ENCODE results near the gene SNX24.
A peak's percentile ranks its signal among the peaks of the same experiment; 100 is the strongest.
"Not testable (repeated sequence)": the region's sequence is repeated elsewhere in the genome, so short reads cannot be mapped to it uniquely, and the experiment has no call there.

SNX24 gene

DNA sequence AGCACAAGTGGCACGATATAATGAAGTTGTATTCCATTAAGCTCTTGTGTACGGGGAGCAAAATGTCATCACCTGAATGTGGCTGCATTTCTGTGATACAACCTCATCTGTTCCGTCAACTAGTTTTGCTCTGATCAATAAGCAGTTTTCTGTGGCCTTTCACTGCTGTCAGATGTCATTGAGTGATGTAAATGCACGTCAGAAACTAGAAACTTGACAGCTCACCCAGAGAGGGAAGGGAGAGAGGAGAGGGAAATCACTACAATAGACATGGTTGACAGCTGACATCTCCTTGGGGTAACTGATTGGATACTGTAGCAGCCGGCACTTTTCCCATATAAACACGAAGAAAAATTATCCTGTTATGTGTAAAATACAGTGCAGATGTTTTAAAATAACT, 62.7 kb downstream of the SNX24 start:
- no peak overlapping the region for H3K4me3 ChIP-seq (replicated peaks; ENCODE audit: low read depth, low read length)
- H3K27me3 ChIP-seq (replicated peaks; ENCODE audit: control insufficient read depth, insufficient read depth, low read length), result no peaks in the 10 kb centered on the region
- no peak for DNase-seq (ENCODE audit: extremely low read depth, insufficient read length)
- H3K36me3 ChIP-seq (ENCODE audit: control insufficient read depth, insufficient read depth, low read length), result no peaks in the 10 kb centered on the region
- TF ChIP-seq, protein P1, sequence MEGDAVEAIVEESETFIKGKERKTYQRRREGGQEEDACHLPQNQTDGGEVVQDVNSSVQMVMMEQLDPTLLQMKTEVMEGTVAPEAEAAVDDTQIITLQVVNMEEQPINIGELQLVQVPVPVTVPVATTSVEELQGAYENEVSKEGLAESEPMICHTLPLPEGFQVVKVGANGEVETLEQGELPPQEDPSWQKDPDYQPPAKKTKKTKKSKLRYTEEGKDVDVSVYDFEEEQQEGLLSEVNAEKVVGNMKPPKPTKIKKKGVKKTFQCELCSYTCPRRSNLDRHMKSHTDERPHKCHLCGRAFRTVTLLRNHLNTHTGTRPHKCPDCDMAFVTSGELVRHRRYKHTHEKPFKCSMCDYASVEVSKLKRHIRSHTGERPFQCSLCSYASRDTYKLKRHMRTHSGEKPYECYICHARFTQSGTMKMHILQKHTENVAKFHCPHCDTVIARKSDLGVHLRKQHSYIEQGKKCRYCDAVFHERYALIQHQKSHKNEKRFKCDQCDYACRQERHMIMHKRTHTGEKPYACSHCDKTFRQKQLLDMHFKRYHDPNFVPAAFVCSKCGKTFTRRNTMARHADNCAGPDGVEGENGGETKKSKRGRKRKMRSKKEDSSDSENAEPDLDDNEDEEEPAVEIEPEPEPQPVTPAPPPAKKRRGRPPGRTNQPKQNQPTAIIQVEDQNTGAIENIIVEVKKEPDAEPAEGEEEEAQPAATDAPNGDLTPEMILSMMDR (IDR thresholded peaks at IDR 0.05; ENCODE audit: insufficient read depth, low read length, poor library complexity, severe bottlenecking), result no peak

DNA sequence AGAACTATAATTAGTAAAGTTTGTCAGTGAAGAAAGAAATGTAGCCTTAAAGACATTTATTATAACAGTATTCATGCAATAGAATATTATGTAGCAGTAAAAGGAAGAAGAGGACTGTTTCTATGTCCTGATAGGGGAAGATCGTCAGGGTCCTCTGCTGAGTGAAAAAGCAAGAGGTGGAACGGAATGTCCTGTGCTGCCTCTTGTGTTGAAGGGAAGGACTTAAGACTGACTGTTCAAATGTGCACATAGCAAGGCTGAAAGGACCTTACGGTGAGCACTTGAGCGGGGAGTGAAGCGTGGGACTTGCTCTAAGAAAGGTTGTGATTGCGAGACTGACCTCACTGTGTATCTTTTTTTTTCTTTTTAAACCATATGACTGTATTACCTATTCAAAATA, 63.2 kb downstream of the SNX24 start:
- H3K27me3 ChIP-seq (replicated peaks; ENCODE audit: control insufficient read depth, insufficient read depth, low read length), result no peaks in the 10 kb centered on the region
- DNase-seq (ENCODE audit: extremely low read depth, insufficient read length), result no peak
- H3K4me3 ChIP-seq (replicated peaks; ENCODE audit: low read depth, low read length), result no peak overlapping the region
- TF ChIP-seq, protein P1 (IDR thresholded peaks at IDR 0.05; ENCODE audit: insufficient read depth, low read length, poor library complexity, severe bottlenecking), result no peak
- H3K36me3 ChIP-seq (ENCODE audit: control insufficient read depth, insufficient read depth, low read length), result no peaks in the 10 kb centered on the region

- Histone ChIP-seq H3K36me3 (ENCODE audit: control insufficient read depth, insufficient read depth, low read length) (no peaks in the 10 kb centered on the region), H3K27me3 (replicated peaks; ENCODE audit: control insufficient read depth, insufficient read depth, low read length) (no peaks in the 10 kb centered on the region), H3K4me3 (replicated peaks; ENCODE audit: low read depth, low read length) (no peak overlapping the region)
- TF ChIP-seq, protein P1 (IDR thresholded peaks at IDR 0.05; ENCODE audit: insufficient read depth, low read length, poor library complexity, severe bottlenecking), result no peak
- no peak for DNase-seq (ENCODE audit: extremely low read depth, insufficient read length)
Measured at GRCh38 chr5:122909470-122910100, 64.2 kb downstream of the SNX24 start.

DNA sequence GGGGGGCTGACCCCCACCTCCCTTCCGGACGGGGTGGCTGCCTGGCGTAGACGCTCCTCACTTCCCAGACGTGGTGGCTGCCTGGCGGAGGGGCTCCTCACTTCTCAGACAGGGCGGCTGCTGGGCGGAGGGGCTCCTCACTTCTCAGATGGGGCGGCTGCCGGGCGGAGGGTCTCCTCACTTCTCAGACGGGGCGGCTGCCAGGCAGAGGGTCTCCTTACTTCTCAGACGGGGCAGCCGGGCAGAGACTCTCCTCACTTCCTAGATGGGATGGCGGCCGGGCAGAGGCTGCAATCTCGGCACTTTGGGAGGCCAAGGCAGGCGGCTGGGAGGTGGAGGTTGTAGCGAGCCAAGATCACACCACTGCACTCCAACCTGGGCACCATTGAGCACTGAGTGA, 68.0 kb downstream of the SNX24 start:
- DNase-seq (ENCODE audit: extremely low read depth, insufficient read length); H3K27me3 ChIP-seq (replicated peaks; ENCODE audit: control insufficient read depth, insufficient read depth, low read length); H3K36me3 ChIP-seq (ENCODE audit: control insufficient read depth, insufficient read depth, low read length); H3K4me3 ChIP-seq (replicated peaks; ENCODE audit: low read depth, low read length): not testable (repeated sequence)

GRCh38 chr5:122915717-122916461, 70.5 kb downstream of the SNX24 start:
- DNase-seq (ENCODE audit: extremely low read depth, insufficient read length), result peak; percentile 13

GRCh38 chr5:122916490-122916889, 71.1 kb downstream of the SNX24 start:
- H3K4me3 ChIP-seq (replicated peaks; ENCODE audit: low read depth, low read length), result no peak overlapping the region
- no peaks in the 10 kb centered on the region for H3K27me3 ChIP-seq (replicated peaks; ENCODE audit: control insufficient read depth, insufficient read depth, low read length)
- TF ChIP-seq, protein P1 (IDR thresholded peaks at IDR 0.05; ENCODE audit: insufficient read depth, low read length, poor library complexity, severe bottlenecking), result no peak
- H3K36me3 ChIP-seq (ENCODE audit: control insufficient read depth, insufficient read depth, low read length), result no peaks in the 10 kb centered on the region
- DNase-seq (ENCODE audit: extremely low read depth, insufficient read length), result no peak

More at GRCh38 chr5:122915717-122916461, 70.5 kb downstream of the SNX24 start:
- H3K4me3 ChIP-seq (replicated peaks; ENCODE audit: low read depth, low read length), result peak overlapping the region; percentile 10; the same call in 1 of the 2 replicates
- H3K36me3 ChIP-seq (ENCODE audit: control insufficient read depth, insufficient read depth, low read length), result no peaks in the 10 kb centered on the region
- TF ChIP-seq, protein P1 (IDR thresholded peaks at IDR 0.05; ENCODE audit: insufficient read depth, low read length, poor library complexity, severe bottlenecking), result no peak
- H3K27me3 ChIP-seq (replicated peaks; ENCODE audit: control insufficient read depth, insufficient read depth, low read length), result no peaks in the 10 kb centered on the region

Measured in GM06990 (cell line).